CD8-positive, alpha-beta memory T cell (primary cell): ENCODE results near the gene SFSWAP. TPM values are rescaled to one million over a fixed set of nuclear protein-coding genes. Genes with fewer than 3 reads are reported as not detected.
"Not testable (repeated sequence)": the region's sequence is repeated elsewhere in the genome, so short reads cannot be mapped to it uniquely, and the experiment has no call there.

Experiments
- CTCF ChIA-PET: fragments of 350-600 bp; sonication (Branson Sonifier 250); formaldehyde crosslinking; loops from one replicate; lab custom pipeline; 2021; ENCODE audit warnings: antibody characterized with exemption; lab: Charles Lee
- POLR2A ChIA-PET: fragments of 350-600 bp; sonication (Branson Sonifier 250); formaldehyde crosslinking; loops from one replicate; lab custom pipeline; 2021; ENCODE audit warnings: antibody characterized with exemption; lab: Charles Lee
- DNase-seq, 5 donors: peaks; one replicate each; pipeline versions ENCODE4 v3.0.0 to v3.0.0-alpha.2; 2020 to 2022; ENCODE audit warnings: mixed read lengths in 1 of 5
- H3K27ac ChIP-seq: one replicate; pipeline ENCODE4 v1.7.0; 2013; ENCODE audit warnings: low read depth, mild to moderate bottlenecking, low read length, moderate library complexity
- H3K27me3 ChIP-seq: 2 replicates; pipeline ENCODE4 v1.7.0; 2013; ENCODE audit warnings: low read length, mild to moderate bottlenecking; ENCODE audit not compliant: insufficient read depth, poor library complexity, severe bottlenecking
- H3K36me3 ChIP-seq: 2 replicates; pipeline ENCODE4 v1.7.0; 2013; ENCODE audit warnings: mild to moderate bottlenecking, low read length, moderate library complexity; ENCODE audit not compliant: insufficient read depth
- H3K4me1 ChIP-seq: 2 replicates; pipeline ENCODE4 v1.7.0; 2013; ENCODE audit warnings: mild to moderate bottlenecking, low read length, moderate library complexity; ENCODE audit not compliant: insufficient read depth
- H3K4me3 ChIP-seq: 2 replicates; pipeline ENCODE4 v1.7.0; 2013; ENCODE audit warnings: mild to moderate bottlenecking, low read length
- H3K9me3 ChIP-seq: 2 replicates; pipeline ENCODE4 v1.7.0; 2013; ENCODE audit warnings: mild to moderate bottlenecking, low read length
- H3K27ac Mint-ChIP-seq, 8 donors: one replicate each; pipeline ENCODE4 v1.8.0; 2020 to 2021; ENCODE audit warnings: mixed read lengths in 8 of 8, mild to moderate bottlenecking in 6 of 8, inconsistent platforms in 3 of 8, moderate library complexity in 3 of 8
- H3K27me3 Mint-ChIP-seq, 2 donors: one replicate each; pipeline ENCODE4 v1.8.0; 2020 to 2021; ENCODE audit warnings: mixed read lengths in 2 of 2, mild to moderate bottlenecking in 1 of 2, moderate library complexity in 1 of 2
- H3K36me3 Mint-ChIP-seq, 3 donors: one replicate each; pipeline ENCODE4 v1.8.0; 2020 to 2021; ENCODE audit warnings: mixed read lengths in 3 of 3, inconsistent platforms in 1 of 3, mild to moderate bottlenecking in 1 of 3
- H3K4me1 Mint-ChIP-seq, 3 donors: one replicate each; pipeline ENCODE4 v1.8.0; 2020 to 2021; ENCODE audit warnings: mixed read lengths in 3 of 3, inconsistent platforms in 1 of 3, mild to moderate bottlenecking in 1 of 3
- H3K4me3 Mint-ChIP-seq, 7 donors: one replicate each; pipeline ENCODE4 v1.8.0; 2020 to 2021; ENCODE audit warnings: mixed read lengths in 7 of 7, mild to moderate bottlenecking in 6 of 7, moderate library complexity in 4 of 7, inconsistent platforms in 2 of 7
- H3K9me3 Mint-ChIP-seq, 5 donors: one replicate each; pipeline ENCODE4 v1.8.0; 2020 to 2022; ENCODE audit warnings: mixed read lengths in 5 of 5, mild to moderate bottlenecking in 3 of 5, moderate library complexity in 2 of 5, inconsistent platforms in 1 of 5
- polyA plus RNA-seq: library from polyadenylated mRNA; unstranded; fragments of 300-500 nt; fragmentation: Illumina TruSeq; gene quantifications from one replicate; pipeline ENCODE4 v1.2.3, GENCODE V29; 2021
- total RNA-seq, 2 experiments: library from RNA; stranded (reverse); gene quantifications; one replicate each; pipeline ENCODE4 v1.2.3, GENCODE V29; 2021

Gene SFSWAP
- total and polyA plus RNA-seq, 3 experiments from 2014 or later = 22.6 to 65.2 (median 63.3) TPM

DNA sequence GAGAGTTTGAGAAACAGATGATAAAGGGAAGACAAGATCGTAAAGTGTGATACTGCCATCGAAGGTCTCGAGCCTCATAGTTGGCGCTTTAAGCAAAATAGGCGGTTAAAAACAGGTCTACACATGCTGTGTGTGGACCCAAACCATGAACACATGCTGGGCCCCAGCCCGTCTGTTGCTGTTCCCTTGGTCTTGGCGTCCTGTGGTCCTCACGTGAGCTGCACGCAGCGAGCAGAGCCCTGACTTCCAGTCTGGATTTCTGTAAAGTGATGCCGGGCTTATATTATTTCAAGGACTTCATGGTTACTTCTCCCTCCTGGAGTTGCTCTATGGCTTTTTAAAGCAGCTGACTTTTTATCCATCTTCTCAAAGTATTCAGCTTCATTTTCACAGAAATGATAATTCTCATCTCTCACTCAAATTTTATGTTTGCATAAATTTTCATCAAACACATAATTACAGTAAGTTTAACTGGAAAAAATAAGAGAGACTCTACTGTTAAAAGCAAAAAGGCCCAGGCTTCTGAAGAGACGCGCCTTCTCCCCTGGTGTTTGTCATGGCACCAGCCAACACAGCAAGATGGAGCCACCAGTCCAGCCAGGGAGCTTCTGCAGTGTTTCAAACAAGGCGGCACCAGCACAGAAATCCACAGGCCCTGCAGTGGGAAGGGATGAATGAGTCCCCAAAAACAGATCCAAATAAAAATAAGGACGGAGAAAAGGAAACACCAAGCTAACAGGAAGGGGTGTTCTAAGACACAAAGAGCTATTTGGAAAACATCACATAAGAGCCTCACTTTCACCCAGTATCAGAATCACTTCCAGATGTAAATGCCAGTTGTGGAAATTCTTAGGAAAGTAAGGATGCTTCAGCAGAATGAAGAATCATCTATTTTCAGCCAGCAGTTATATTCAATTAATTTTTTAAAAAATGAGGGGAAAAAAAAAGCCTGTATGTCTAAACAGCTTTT lies 24.9 kb downstream of the SFSWAP start:
- H3K36me3 ChIP-seq = peaks cover 40% of the 10 kb centered on the region
- H3K27ac ChIP-seq = no peak overlapping the region
- H3K4me1 ChIP-seq = no peaks in the 10 kb centered on the region
- H3K36me3 Mint-ChIP-seq = peaks cover 0 to 77% (median 19%) of the 10 kb centered on the region in 3 donors
- no peaks in the 10 kb centered on the region for H3K4me1 Mint-ChIP-seq
- peak overlapping the region in 2 of 8 donors; percentile 18 to 74 for H3K27ac Mint-ChIP-seq
- no peaks in the 10 kb centered on the region for H3K9me3 Mint-ChIP-seq
- POLR2A ChIA-PET = no interaction called here
- no peaks in the 10 kb centered on the region for H3K9me3 ChIP-seq
- CTCF ChIA-PET = no interaction called here
- H3K4me3 ChIP-seq = no peak overlapping the region
- H3K4me3 Mint-ChIP-seq = no peak overlapping the region
- no peaks in the 10 kb centered on the region for H3K27me3 Mint-ChIP-seq
- no peaks in the 10 kb centered on the region for H3K27me3 ChIP-seq
- no peak for DNase-seq

DNA sequence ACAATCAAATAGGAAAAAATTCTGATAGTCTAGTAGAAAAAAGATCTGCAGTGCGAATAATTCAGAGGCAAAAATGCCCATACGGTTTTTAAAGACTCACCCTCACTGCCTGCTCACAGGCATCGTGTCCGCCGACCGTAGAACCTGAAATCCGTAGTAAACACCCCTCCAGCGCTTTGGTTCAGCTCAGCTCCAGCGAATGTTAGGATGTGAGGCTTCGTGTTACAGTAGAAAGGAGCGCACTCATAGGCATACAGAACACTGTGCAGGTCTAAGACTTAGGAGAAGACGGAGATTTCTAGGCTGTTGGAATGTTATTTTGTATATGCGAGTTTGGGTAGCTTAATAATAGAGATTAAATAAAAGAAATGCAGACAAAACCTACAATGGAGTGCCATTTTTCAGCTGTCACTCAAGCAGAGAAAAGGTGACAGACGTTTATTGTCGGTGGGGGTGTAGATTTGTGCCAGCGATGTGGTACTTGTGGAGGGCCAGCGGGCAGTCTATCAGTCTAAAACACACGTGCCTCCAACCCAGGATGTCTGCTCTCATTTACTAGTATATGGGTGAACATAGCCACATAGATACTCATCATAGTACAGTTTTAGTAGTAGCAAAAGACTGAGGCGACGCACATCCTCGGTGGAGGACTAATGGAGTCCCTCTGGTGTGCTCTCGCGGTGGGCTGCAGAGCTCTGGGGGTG lies 25.7 kb downstream of the SFSWAP start:
- no peak overlapping the region for H3K4me3 Mint-ChIP-seq
- no peaks in the 10 kb centered on the region for H3K4me1 Mint-ChIP-seq
- Histone ChIP-seq H3K4me1 (no peaks in the 10 kb centered on the region), H3K9me3 (no peaks in the 10 kb centered on the region), H3K36me3 (peaks cover 37% of the 10 kb centered on the region), H3K27me3 (no peaks in the 10 kb centered on the region), H3K27ac (no peak overlapping the region), H3K4me3 (no peak overlapping the region)
- CTCF ChIA-PET = no interaction called here
- no peak for DNase-seq
- H3K27me3 Mint-ChIP-seq = no peaks in the 10 kb centered on the region
- H3K36me3 Mint-ChIP-seq = peaks cover under 1 to 73% (median 15%) of the 10 kb centered on the region in 3 donors
- POLR2A ChIA-PET = no interaction called here
- peak overlapping the region in 2 of 8 donors; percentile 3 to 47 for H3K27ac Mint-ChIP-seq
- H3K9me3 Mint-ChIP-seq = no peaks in the 10 kb centered on the region

DNA sequence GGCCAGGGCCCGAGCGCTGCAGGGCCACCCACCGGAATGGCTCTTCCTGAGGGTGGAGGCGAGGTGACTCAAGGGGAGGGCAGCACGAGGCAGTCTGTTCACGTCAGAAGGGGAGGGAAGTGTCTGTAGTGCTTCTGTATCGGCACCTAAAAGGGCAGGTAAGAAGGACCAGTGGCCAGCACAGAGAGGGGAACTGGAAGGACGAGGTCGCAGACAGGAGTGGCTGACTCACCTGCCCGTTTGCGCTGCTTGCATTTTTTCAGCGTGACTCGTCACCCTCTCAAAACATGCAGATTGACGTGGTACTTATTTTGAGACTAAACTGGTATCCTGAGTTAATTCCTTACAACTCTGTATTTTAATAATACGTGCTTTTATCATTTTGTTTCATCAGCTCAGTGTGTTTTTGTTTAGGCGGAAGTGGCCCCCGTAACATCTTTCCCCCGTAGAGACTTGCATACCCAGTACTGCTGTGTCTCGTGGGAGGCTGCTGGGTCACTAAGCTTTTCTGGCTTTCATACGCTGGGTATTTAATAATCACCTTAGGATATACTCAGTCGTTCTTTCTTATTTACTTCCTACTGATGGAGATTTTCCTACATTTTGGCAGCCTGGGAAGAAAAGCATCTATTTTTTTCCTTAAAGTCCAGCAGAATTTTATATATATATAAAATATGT lies 26.4 kb downstream of the SFSWAP start:
- peak overlapping the region in 1 of 8 donors; percentile 47 for H3K27ac Mint-ChIP-seq
- no peak for DNase-seq
- H3K9me3 Mint-ChIP-seq = no peaks in the 10 kb centered on the region
- no peaks in the 10 kb centered on the region for H3K4me1 ChIP-seq
- H3K4me3 ChIP-seq = no peak overlapping the region
- peaks cover 5 to 76% (median 21%) of the 10 kb centered on the region in 3 donors for H3K36me3 Mint-ChIP-seq
- no peak overlapping the region for H3K27ac ChIP-seq
- H3K4me3 Mint-ChIP-seq = no peak overlapping the region
- H3K36me3 ChIP-seq = peaks cover 35% of the 10 kb centered on the region
- no peaks in the 10 kb centered on the region for H3K27me3 Mint-ChIP-seq
- CTCF ChIA-PET = no interaction called here
- POLR2A ChIA-PET = no interaction called here
- H3K4me1 Mint-ChIP-seq = peaks cover 0 to 2% (median 0%) of the 10 kb centered on the region in 3 donors
- H3K9me3 ChIP-seq = no peaks in the 10 kb centered on the region
- no peaks in the 10 kb centered on the region for H3K27me3 ChIP-seq

DNA sequence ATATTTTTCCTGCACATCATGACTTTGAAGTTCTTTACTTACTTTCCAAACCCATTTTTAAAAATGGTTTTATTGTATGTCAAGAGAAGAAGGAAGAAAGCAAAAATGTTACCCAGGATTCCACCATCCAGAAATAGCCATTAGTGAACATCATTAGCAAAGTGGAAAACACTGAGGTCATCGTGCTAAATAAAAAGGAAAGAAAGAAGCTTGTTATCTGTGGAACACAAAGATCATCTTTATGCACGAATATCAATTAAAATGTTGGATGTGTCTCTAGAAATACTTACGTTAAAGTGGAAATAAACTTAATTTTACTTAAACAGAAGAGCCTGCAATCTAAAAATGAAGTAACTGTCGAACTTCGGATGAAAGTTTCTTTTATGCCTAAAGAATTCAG lies 27.3 kb downstream of the SFSWAP start:
- peaks cover 0 to 4% (median 0%) of the 10 kb centered on the region in 3 donors for H3K4me1 Mint-ChIP-seq
- Histone ChIP-seq H3K36me3 (peaks cover 32% of the 10 kb centered on the region), H3K27me3 (no peaks in the 10 kb centered on the region), H3K4me3 (no peak overlapping the region), H3K4me1 (no peaks in the 10 kb centered on the region), H3K27ac (no peak overlapping the region), H3K9me3 (no peaks in the 10 kb centered on the region)
- POLR2A ChIA-PET = no interaction called here
- H3K36me3 Mint-ChIP-seq = peaks cover 12 to 76% (median 23%) of the 10 kb centered on the region in 3 donors
- CTCF ChIA-PET = no interaction called here
- H3K27me3 Mint-ChIP-seq = no peaks in the 10 kb centered on the region
- peak overlapping the region in 2 of 8 donors; percentile 29 to 71 for H3K27ac Mint-ChIP-seq
- H3K9me3 Mint-ChIP-seq = peaks cover 0 to 2% (median 0%) of the 10 kb centered on the region in 5 donors
- no peak overlapping the region for H3K4me3 Mint-ChIP-seq
- DNase-seq = no peak

DNA sequence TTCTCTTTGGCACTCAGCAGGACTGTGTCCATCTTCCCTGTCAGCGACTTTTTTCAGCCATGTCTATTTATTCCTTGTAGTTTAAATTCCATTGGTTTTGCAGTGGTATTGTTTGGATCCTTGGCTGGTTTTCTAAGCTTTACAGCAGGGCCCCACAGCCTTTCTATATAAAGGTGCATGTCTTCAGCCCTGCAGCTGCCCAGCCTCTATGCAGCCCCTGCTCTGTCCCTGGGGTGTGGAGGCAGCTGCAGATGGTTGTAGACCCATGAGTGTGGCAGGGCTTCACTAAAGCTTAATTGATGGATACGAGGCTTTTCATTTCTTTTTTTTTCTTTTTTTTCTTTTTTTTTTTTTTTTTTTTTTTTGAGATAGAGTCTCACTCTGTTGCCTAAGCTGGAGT lies 29.7 kb downstream of the SFSWAP start:
- H3K9me3 ChIP-seq = no peaks in the 10 kb centered on the region
- no peak overlapping the region for H3K27ac ChIP-seq
- Mint-ChIP-seq H3K27ac (peak overlapping the region in 1 of 8 donors; percentile 69), H3K4me3 (no peak overlapping the region), H3K27me3 (peaks cover 0 to 2% of the 10 kb centered on the region in 2 donors), H3K4me1 (peaks cover 0 to 4% (median 0%) of the 10 kb centered on the region in 3 donors), H3K36me3 (peaks cover 28 to 72% (median 33%) of the 10 kb centered on the region in 3 donors), H3K9me3 (peaks cover 0 to 3% (median 0%) of the 10 kb centered on the region in 5 donors)
- ChIA-PET CTCF (no interaction called here), POLR2A (no interaction called here)
- DNase-seq = no peak
- no peaks in the 10 kb centered on the region for H3K4me1 ChIP-seq
- H3K27me3 ChIP-seq = no peaks in the 10 kb centered on the region
- peaks cover 31% of the 10 kb centered on the region for H3K36me3 ChIP-seq
- no peak overlapping the region for H3K4me3 ChIP-seq

DNA sequence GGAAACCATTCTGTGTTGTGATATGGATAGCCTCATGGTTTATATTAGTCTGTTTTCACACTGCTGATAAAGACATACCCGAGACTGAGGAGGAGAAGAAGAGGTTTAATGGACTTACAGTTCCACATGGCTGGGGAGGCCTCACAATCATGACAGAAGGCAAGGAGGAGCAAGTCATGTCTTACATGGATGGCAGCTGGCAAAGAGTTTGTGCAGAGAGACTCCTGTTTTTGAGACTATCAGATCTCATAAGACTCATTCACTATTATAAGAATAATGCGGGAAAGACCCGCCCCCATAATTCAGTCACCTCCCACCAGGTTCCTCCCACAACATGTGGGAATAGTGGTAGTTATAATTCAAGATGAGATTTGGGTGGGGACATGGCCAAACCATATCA lies 31.9 kb downstream of the SFSWAP start:
- Mint-ChIP-seq H3K36me3 (peaks cover 32 to 79% (median 37%) of the 10 kb centered on the region in 3 donors), H3K27ac (peak overlapping the region in 1 of 8 donors; percentile 10), H3K4me3 (peak overlapping the region in 1 of 7 donors; percentile 40)
- peaks cover 36% of the 10 kb centered on the region for H3K36me3 ChIP-seq
- H3K9me3 Mint-ChIP-seq, H3K9me3 ChIP-seq, H3K4me1 Mint-ChIP-seq, DNase-seq, CTCF ChIA-PET, H3K4me3 ChIP-seq, H3K27me3 ChIP-seq, H3K4me1 ChIP-seq, POLR2A ChIA-PET, H3K27ac ChIP-seq, H3K27me3 Mint-ChIP-seq: not testable (repeated sequence)

DNA sequence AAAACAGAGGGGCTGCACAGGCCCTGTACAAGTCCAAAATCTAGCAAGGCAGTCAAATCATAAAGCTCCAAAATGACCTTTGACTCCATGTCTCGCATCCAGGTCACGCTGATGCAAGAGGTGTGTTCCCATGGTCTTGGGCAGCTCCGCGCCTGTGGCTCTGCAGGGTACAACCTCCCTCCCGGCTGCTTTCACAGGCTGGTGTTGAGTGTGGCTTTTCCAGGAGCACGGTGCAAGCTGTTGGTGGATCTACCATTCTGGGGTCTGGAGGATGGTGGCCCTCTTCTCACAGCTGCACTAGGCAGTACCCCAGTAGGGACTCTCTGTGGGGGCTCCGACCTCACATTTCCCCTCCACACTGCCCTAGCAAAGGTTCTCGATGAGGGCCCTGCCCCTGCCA lies 32.5 kb downstream of the SFSWAP start:
- Mint-ChIP-seq H3K27ac (peak overlapping the region in 1 of 8 donors; percentile 33), H3K36me3 (peaks cover 32 to 80% (median 37%) of the 10 kb centered on the region in 3 donors)
- H3K4me3 ChIP-seq, H3K4me1 Mint-ChIP-seq, H3K27me3 Mint-ChIP-seq, H3K9me3 Mint-ChIP-seq, H3K27ac ChIP-seq, H3K9me3 ChIP-seq, CTCF ChIA-PET, H3K4me1 ChIP-seq, DNase-seq, POLR2A ChIA-PET, H3K27me3 ChIP-seq, H3K4me3 Mint-ChIP-seq: not testable (repeated sequence)
- peaks cover 36% of the 10 kb centered on the region for H3K36me3 ChIP-seq
